B cell (primary cell): ENCODE measurements around the gene ZBTB8B. TPM values are rescaled to one million over a fixed set of nuclear protein-coding genes. Genes with fewer than 3 reads are reported as not detected.

Experiments used
- ATAC-seq: fragments of 200-7000 bp; cut with Tn5 transposase; one replicate; pipeline ENCODE4 v1.10.0; 2021; ENCODE audit warnings: low read depth, mild to moderate bottlenecking, moderate number of reproducible peaks, moderate library complexity
- CTCF ChIA-PET: fragments of 350-600 bp; sonication (Branson Sonifier 250); formaldehyde crosslinking; loops from one replicate; lab custom pipeline; 2021; ENCODE audit warnings: antibody characterized with exemption, inconsistent platforms; lab: Charles Lee
- POLR2A ChIA-PET: fragments of 350-600 bp; sonication (Branson Sonifier 250); formaldehyde crosslinking; loops from one replicate; lab custom pipeline; 2021; ENCODE audit warnings: antibody characterized with exemption; lab: Charles Lee
- DNase-seq: peaks from one replicate; pipeline ENCODE4 v3.0.0; 2013
- H2AFZ ChIP-seq: 2 replicates; pipeline ENCODE4 v1.6.1; 2012; ENCODE audit warnings: mild to moderate bottlenecking, low read depth, low read length; ENCODE audit not compliant: insufficient read depth, poor library complexity, severe bottlenecking
- H3K27ac ChIP-seq, 2 donors: 1 replicate in 1 of 2; 2 replicates in 1 of 2; pipeline ENCODE4 v1.5.1; 2012 to 2013; ENCODE audit warnings: low read length in 2 of 2, mild to moderate bottlenecking in 2 of 2, moderate library complexity in 1 of 2
- H3K27me3 ChIP-seq, 4 experiments: fragments of 200-600 bp in 1 of 4; sonication (generic) in 1 of 4; replicated peaks in 1 of 4; 1 replicate in 2 of 4; 2 replicates in 2 of 4; pipeline versions ENCODE4 v1.6.1 to v1.7.0; 2013 to 2016; ENCODE audit warnings: low read length in 3 of 4, mild to moderate bottlenecking in 2 of 4, mixed read lengths in 1 of 4, moderate library complexity in 1 of 4; ENCODE audit not compliant: insufficient read depth in 4 of 4, control insufficient read depth in 3 of 4; ENCODE audit errors: control extremely low read depth in 1 of 4
- H3K36me3 ChIP-seq, 2 experiments: replicated peaks in 1 of 2; 1 replicate in 1 of 2; 2 replicates in 1 of 2; pipeline versions ENCODE4 v1.6.1 to v1.7.1; 2013; ENCODE audit warnings: low read length in 1 of 2; ENCODE audit not compliant: insufficient read depth in 2 of 2, control insufficient read depth in 1 of 2; ENCODE audit errors: control extremely low read depth in 1 of 2, extremely low read depth in 1 of 2
- H3K4me1 ChIP-seq, 2 donors: fragments of 200-600 bp in 1 of 2; sonication (generic) in 1 of 2; 1 replicate in 1 of 2; 2 replicates in 1 of 2; pipeline versions ENCODE4 v1.5.1 to v1.6.1; 2013 to 2017; ENCODE audit warnings: low read length in 2 of 2; ENCODE audit not compliant: control insufficient read depth in 2 of 2, insufficient read depth in 2 of 2
- H3K4me2 ChIP-seq: replicated peaks from 2 replicates; pipeline ENCODE3; 2012; ENCODE audit warnings: mild to moderate bottlenecking, low read depth, low read length; ENCODE audit not compliant: poor library complexity, severe bottlenecking
- H3K4me3 ChIP-seq, 5 experiments: fragments of 200-600 bp in 1 of 5; sonication (generic) in 1 of 5; 1 replicate in 3 of 5; 2 replicates in 2 of 5; pipeline versions ENCODE4 v1.5.1 to v1.7.0; 2011 to 2016; ENCODE audit warnings: low read length in 4 of 5, mild to moderate bottlenecking in 4 of 5, low read depth in 2 of 5, control low read depth in 1 of 5, moderate library complexity in 1 of 5; ENCODE audit not compliant: insufficient read depth in 1 of 5; ENCODE audit errors: control extremely low read depth in 1 of 5, extremely low read depth in 1 of 5
- H3K79me2 ChIP-seq: fragments of 200-600 bp; sonication (generic); one replicate; pipeline ENCODE4 v1.6.0; 2016; ENCODE audit warnings: low read length; ENCODE audit not compliant: control insufficient read depth, insufficient read depth
- H3K9ac ChIP-seq: fragments of 200-600 bp; sonication (generic); 2 replicates; pipeline ENCODE4 v1.6.1; 2017; ENCODE audit warnings: mild to moderate bottlenecking, low read length, moderate library complexity
- H3K9me3 ChIP-seq, 3 donors: one replicate each; pipeline versions ENCODE4 v1.6.1 to v1.7.1; 2013; ENCODE audit warnings: low read length in 2 of 3; ENCODE audit not compliant: control insufficient read depth in 2 of 3, insufficient read depth in 1 of 3; ENCODE audit errors: control extremely low read depth in 1 of 3
- H4K20me1 ChIP-seq: 2 replicates; pipeline ENCODE4 v1.6.0; 2012; ENCODE audit warnings: mild to moderate bottlenecking, low read length; ENCODE audit not compliant: insufficient read depth, control insufficient read depth, poor library complexity, severe bottlenecking
- H3K27ac Mint-ChIP-seq: one replicate; pipeline ENCODE4 v1.8.0; 2021; ENCODE audit warnings: mixed read lengths
- H3K27me3 Mint-ChIP-seq: one replicate; pipeline ENCODE4 v1.8.0; 2021; ENCODE audit warnings: mixed read lengths
- H3K4me1 Mint-ChIP-seq: one replicate; pipeline ENCODE4 v1.8.0; 2021; ENCODE audit warnings: mixed read lengths
- H3K4me3 Mint-ChIP-seq: one replicate; pipeline ENCODE4 v1.8.0; 2021; ENCODE audit warnings: mixed read lengths
- H3K9me3 Mint-ChIP-seq: one replicate; pipeline ENCODE4 v1.8.0; 2022; ENCODE audit warnings: mixed read lengths; ENCODE audit not compliant: insufficient read depth
- EZH2 ChIP-seq: IDR thresholded peaks from 2 replicates; pipeline ENCODE4 v1.6.1; 2012; ENCODE audit warnings: borderline replicate concordance, low read depth, mild to moderate bottlenecking, moderate library complexity, low read length; ENCODE audit not compliant: insufficient read depth, poor library complexity, severe bottlenecking
- WGBS: methylation state at CpG from one replicate; pipeline ENCODE4 v1.1.5; 2013; ENCODE audit warnings: missing lambda C conversion rate; ENCODE audit not compliant: insufficient coverage; 5-methylcytosine and 5-hydroxymethylcytosine counted together
- intact Hi-C: fragments of 100-400 bp; cut with micrococcal nuclease; formaldehyde crosslinking; loops from one replicate; pipeline ENCODE4 v1.10.0; 2022
- polyA plus RNA-seq: library from polyadenylated mRNA; depleted of rRNA; stranded (reverse); fragments of >200 nt; gene quantifications from 2 replicates; pipeline ENCODE4 v1.2.3, GENCODE V29; 2012
- total RNA-seq, 2 donors: library from RNA; stranded (reverse); fragments of 120-200 nt in 1 of 2; gene quantifications; 1 replicate in 1 of 2; 2 replicates in 1 of 2; pipeline versions ENCODE4 v1.2.3 to v1.2.4, GENCODE V29; 2013 to 2022
- TF ChIP-seq, protein P1 (sequence below): fragments of 200-600 bp; IDR thresholded peaks from one replicate; pipeline ENCODE4 v1.8.0; 2022; ENCODE audit warnings: antibody characterized with exemption, mild to moderate bottlenecking

ZBTB8B gene
- total and polyA plus RNA-seq, 2 donors (not counting 1 experiment from before 2014, with no cell fraction given): 0.02 TPM; not detected in 1

DNA sequence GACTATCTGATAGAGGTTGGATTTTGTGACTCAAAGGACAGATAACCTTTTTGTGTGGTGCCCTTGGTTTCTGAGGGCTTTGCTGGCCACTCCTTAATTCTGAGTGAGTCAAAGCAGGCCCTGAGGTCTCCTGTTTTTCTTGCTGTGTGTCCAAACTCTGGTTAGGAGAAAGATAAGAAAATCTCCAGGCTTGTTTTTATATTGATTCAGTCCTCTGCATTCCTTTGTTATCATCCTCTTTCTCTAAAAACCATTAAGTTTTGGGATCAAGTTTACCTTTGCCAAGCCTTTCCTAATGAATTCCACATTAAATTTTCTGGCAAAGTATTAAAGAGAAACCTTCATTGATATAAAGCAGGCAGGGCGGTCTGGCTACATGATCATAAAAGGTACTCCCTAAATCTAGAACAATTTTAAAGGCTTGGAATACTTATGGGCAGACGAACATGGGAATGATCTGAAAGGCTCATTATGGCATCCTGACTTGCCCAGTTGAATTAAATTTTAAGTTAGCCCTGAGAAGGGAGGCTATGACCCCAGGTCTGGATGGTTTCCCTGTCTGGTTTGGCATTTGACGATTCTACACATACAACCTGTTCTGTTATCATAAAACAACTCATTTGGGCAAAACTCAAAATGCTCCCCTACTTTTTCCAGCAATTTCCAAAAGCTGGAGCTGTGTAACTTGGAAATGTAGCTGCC, 20.8 kb downstream of the ZBTB8B start:
- POLR2A ChIA-PET: no interaction called here
- Histone ChIP-seq H3K4me1 (no peaks in the 10 kb centered on the region), H2AFZ (no peak overlapping the region), H3K27me3 (peaks cover 0 to 4% (median 0%) of the 10 kb centered on the region in 4 experiments), H3K9me3 (peaks cover 0 to 3% (median 0%) of the 10 kb centered on the region in 3 donors), H3K4me3 (no peak overlapping the region), H3K4me2 (no peak overlapping the region), H3K36me3 (no peaks in the 10 kb centered on the region), H4K20me1 (no peaks in the 10 kb centered on the region), H3K9ac (no peak overlapping the region), H3K79me2 (no peaks in the 10 kb centered on the region), H3K27ac (no peak overlapping the region)
- no peak for ATAC-seq
- Mint-ChIP-seq H3K27ac (no peak overlapping the region), H3K4me3 (no peak overlapping the region), H3K27me3 (peaks cover 23% of the 10 kb centered on the region), H3K9me3 (no peaks in the 10 kb centered on the region), H3K4me1 (no peaks in the 10 kb centered on the region)
- CTCF ChIA-PET: no interaction called here
- no CpG with 5 or more reads among the region's 3 CpGs for WGBS
- intact Hi-C loops: no loop called here
- TF ChIP-seq, protein P1, sequence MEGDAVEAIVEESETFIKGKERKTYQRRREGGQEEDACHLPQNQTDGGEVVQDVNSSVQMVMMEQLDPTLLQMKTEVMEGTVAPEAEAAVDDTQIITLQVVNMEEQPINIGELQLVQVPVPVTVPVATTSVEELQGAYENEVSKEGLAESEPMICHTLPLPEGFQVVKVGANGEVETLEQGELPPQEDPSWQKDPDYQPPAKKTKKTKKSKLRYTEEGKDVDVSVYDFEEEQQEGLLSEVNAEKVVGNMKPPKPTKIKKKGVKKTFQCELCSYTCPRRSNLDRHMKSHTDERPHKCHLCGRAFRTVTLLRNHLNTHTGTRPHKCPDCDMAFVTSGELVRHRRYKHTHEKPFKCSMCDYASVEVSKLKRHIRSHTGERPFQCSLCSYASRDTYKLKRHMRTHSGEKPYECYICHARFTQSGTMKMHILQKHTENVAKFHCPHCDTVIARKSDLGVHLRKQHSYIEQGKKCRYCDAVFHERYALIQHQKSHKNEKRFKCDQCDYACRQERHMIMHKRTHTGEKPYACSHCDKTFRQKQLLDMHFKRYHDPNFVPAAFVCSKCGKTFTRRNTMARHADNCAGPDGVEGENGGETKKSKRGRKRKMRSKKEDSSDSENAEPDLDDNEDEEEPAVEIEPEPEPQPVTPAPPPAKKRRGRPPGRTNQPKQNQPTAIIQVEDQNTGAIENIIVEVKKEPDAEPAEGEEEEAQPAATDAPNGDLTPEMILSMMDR: no peak
- TF ChIP-seq EZH2: no peak
- DNase-seq: no peak

DNA sequence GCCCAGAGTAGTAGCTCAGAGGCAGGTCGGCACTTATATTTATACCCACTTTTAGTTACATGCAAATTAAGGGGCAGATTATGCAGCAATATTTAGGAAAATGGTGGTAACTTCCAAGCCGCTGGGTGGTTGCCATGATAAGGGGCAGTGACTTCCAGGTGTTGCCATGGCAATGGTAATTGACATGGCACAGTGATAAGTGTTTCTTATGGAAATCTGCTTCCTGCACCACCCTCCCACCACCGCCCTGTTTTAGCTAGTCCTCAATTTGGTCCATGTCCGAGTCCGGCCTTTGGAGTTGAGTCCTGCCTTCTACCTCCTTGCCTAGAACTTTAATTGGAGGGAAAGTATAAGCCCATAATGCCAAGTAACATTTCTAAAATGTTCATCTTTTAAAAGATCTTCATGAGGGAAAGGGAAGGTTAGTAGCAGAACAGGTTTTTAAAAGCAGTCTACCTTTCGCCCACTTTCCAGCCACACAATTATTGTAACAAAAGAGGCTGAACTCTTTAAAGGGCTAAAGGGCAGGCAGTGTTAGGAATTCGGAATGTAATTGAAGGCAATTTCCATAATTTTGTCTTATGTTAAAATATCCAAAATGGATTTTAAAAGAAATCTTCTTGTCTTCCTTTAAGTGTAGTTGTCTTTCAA, 21.7 kb downstream of the ZBTB8B start:
- no peaks in the 10 kb centered on the region for H3K9me3 Mint-ChIP-seq
- H3K9ac ChIP-seq: no peak overlapping the region
- no peaks in the 10 kb centered on the region for H3K4me1 Mint-ChIP-seq
- DNase-seq (no peak), ATAC-seq (no peak)
- intact Hi-C loops: no loop called here
- H3K4me2 ChIP-seq: no peak overlapping the region
- no peak overlapping the region for H3K4me3 ChIP-seq
- H3K9me3 ChIP-seq: peaks cover 0 to 3% (median 0%) of the 10 kb centered on the region in 3 donors
- no CpG with 5 or more reads among the region's 7 CpGs for WGBS
- ChIA-PET CTCF (no interaction called here), POLR2A (no interaction called here)
- H3K27me3 ChIP-seq: peaks cover 0 to 4% (median 0%) of the 10 kb centered on the region in 4 experiments
- no peaks in the 10 kb centered on the region for H3K36me3 ChIP-seq
- no peak overlapping the region for H3K27ac Mint-ChIP-seq
- no peaks in the 10 kb centered on the region for H3K79me2 ChIP-seq
- no peak overlapping the region for H2AFZ ChIP-seq
- TF ChIP-seq EZH2: no peak
- TF ChIP-seq, protein P1: no peak
- no peak overlapping the region for H3K4me3 Mint-ChIP-seq
- no peak overlapping the region for H3K27ac ChIP-seq
- H4K20me1 ChIP-seq: no peaks in the 10 kb centered on the region
- no peaks in the 10 kb centered on the region for H3K4me1 ChIP-seq
- peaks cover 15% of the 10 kb centered on the region for H3K27me3 Mint-ChIP-seq
